NCI-H2196 (cell line): ENCODE measurements around the gene SLC26A11.
"Not testable (repeated sequence)": the region's sequence is repeated elsewhere in the genome, so short reads cannot be mapped to it uniquely, and the experiment has no call there.

Experiments used
- DNase-seq: peaks from one replicate; lab custom pipeline; 2025; ENCODE audit not compliant: unreplicated experiment; lab: John Stamatoyannopoulos, UW

Gene SLC26A11

DNA sequence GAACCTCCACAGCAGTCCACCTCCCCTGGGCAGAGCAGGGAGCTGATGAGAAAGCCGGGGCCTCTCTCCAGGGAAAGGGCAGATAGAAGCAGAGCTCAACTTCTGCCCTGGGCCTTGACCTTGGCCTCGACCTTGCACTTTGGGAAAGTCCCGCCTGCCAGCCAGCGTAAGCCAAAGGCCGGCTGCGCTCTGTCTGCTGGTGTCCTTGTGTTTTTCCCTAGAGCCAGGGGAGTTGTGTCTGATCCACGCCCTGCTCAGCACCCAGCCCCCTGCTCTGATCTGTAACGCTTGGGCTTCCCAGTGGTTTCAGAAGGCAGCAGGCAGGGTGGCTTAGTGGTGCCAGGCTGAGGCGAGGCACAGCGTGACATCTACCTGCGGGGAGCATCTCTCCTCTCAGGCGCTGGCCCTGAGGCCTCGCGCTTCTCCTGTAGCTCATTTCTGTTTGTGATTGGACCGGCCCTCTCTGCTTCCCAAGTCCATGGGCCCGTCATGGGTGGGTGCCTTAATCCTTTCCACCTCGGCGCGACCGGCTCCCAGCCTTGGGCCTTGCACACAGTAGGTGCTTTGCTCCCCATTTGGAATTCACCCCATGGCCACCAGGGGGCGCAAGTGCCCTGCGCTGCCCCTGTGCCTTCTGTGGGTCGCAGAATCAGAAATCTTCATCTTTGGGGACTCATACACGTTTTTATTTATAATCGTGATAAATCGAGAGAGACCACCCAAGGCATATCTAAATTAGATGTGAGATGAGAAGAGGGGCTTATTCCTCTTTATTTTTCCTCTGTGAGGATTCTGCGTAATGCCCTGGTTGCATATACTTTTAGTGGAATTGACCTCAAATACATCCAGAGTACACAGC, 24.3 kb upstream of the SLC26A11 start:
- peak; percentile 48 for DNase-seq

- DNase-seq = no peak
These were observed 23.6 kb upstream of the SLC26A11 start for GRCh38 chr17:80196652-80197051.

DNA sequence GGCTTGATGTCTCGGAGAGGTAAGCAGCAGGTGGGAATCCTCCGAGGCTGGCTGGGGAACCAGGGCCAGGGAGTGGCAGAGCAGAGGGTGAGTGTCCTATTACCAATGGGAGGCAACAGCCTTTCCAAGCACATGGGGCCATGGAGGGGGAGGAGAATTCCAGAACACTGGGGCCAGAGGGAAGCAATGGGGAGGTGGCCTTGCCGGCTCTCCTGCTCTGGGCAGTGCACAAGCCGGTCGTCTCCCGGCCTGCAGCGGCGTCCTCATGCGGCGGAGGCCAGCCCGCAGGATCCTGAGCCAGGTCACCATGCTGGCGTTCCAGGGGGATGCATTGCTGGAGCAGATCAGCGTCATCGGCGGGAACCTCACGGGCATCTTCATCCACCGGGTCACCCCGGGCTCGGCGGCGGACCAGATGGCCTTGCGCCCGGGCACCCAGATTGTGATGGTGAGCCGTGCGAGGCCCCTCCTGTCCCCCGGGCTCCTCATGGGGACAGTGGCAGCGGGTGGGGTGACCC, 22.0 kb upstream of the SLC26A11 start:
- no peak for DNase-seq

- DNase-seq = not testable (repeated sequence)
These were observed 20.9 kb upstream of the SLC26A11 start for GRCh38 chr17:80199295-80199694.

- DNase-seq = no peak
These were observed 18.8 kb upstream of the SLC26A11 start for GRCh38 chr17:80201446-80201845.

DNA sequence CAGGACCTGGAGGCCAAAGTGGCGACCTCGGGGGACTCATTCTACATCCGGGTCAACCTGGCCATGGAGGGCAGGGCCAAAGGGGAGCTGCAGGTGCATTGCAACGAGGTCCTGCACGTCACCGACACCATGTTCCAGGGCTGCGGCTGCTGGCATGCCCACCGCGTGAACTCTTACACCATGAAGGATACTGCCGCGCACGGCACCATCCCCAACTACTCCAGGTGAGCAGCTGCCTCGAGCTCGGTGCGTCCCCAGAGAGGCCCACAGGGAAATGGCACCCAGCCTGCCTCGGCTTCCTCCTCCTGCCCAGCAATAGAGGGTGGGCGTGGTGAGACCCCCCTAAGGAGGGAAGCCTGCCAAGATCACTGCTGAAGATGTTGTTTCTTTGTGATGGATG, 18.0 kb upstream of the SLC26A11 start:
- DNase-seq = no peak

DNA sequence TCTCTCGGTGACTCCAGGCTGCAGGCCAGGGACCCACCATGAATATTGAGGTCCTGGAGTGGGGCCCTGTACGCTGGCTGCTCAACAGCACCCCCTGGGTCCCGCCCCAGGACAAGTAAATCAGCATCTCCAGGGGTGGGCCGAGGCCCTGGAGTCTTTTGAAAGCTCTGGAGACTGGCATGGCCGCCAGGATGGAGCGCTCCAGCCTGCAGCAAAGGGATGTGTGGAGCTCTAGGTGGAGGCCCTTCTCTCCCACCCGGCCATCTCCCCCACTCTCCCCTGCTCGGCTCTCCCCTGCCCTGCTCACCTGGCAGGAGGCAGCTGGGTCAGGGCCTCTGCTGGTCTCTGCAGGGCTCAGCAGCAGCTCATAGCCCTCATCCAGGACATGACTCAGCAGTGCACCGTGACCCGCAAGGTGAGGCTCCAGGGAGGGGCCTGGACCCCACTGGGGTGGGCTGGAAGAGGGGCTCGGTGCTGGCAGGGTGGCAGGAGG, 16.7 kb upstream of the SLC26A11 start:
- DNase-seq = no peak

- DNase-seq = no peak
These were observed 15.4 kb upstream of the SLC26A11 start for GRCh38 chr17:80204626-80205468.

DNA sequence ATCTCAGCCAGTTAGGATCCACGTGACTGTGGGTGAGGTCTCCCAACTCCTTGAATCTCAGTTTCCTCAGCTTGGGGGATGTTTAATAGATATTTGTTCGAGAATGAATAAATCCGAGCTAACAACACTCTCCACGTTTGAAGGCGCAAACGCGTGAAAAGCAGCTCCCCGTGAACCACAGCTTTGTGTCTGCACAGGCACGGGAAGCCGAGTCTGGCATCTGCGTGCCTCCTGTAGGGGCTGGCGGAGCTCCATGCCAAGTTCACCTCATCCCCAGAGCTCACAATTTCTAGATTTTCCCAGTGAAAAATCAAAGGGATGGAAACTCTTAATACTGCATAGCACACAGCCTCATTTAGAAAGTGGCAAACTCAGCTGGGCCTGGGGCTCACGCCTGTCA, 14.4 kb upstream of the SLC26A11 start:
- no peak for DNase-seq

- no peak for DNase-seq
These were observed 12.2 kb upstream of the SLC26A11 start for GRCh38 chr17:80208050-80208449.

DNA sequence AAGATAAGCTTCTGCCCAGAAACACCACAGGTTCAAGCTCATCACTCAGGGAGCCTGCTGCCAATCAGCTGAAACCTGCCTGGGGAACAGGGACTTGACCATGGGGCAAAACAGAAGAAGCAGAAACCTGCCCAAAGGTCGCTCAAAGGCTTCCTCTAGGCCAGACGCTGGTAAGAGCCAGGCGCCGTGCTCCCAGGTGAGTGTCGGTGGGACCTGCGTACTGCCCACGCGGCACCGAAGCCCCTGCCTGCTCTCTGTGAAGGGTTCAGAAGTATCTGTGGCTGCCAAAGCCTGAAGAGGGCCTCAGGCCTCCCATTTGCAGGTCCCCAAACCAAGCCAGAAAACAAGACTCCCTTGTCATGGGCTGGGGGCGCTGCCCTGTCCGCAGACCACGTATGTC, 10.5 kb upstream of the SLC26A11 start:
- no peak for DNase-seq

DNA sequence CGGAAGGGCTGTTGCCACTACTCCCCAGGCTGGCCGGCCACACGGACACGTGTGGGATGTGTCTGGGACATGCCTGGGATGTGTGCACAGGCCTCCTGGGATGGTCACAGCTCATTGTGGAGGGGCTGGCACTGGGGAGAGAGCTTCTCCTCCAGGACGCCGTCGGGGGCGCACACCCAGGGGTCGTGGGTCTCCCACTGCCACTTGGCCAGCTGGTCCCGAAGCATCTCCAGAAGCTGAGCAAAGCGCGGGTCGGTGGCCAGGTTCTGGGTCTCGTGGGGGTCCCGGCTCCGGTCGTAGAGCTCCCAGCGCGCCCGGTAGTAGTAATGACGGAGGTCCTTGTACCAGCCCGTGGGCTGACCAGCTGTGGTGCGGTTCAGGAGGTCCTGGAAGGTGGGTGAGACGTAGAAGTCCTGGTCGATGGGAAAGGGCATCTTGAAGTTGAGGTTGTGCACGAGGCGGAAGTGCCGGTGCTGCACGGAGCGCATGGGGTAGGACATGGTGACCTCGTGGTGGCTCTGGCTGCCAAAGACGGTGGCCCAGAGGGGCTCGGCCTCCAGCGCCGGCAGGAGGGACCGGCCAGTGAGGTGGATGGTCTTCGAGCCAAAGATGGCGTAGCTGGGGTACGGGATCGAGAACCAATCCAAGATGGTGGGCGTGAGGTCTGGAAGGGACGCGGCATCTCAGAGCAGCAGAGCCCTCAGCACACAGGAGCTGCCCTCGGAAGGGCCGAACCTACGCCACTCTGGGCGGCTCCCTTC, 9.7 kb upstream of the SLC26A11 start:
- DNase-seq = no peak

- DNase-seq = no peak
These were observed 8.1 kb upstream of the SLC26A11 start for GRCh38 chr17:80212109-80212508.

- DNase-seq = no peak
These were observed 7.7 kb upstream of the SLC26A11 start for GRCh38 chr17:80212511-80212910.

DNA sequence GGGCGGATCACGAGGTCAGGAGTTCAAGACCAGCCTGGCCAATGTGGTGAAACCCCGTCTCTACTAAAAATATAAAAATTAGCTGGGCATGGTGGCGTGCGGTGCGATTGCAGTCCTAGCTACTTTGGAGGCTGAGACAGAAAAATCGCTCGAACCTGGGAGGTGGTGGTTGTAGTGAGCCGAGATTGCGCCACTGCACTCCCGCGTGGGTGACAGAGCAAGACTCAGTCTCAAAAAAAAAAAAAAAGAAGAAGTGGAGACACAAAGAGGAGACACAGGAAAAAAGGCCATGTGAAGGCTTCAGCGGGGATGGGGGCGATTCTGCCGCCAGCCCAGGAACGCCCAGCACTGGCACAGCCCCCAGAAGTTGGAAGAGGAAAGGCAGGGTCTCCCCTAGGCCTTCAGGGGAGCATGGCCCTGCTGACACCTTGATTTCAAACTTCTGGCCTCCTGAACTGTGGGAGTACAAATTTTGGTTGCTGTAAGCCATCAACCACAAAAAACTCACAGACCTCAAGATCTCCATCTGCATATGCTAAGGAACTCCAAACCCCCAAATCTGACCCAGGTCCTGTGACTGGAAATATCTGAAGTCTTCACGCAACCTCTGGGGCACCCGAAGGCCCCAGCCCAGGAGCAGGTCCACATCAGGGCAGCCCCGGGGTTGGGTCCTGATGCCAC, 7.1 kb upstream of the SLC26A11 start:
- no peak for DNase-seq

- DNase-seq = no peak
These were observed 6.6 kb upstream of the SLC26A11 start for GRCh38 chr17:80213643-80213975.

GRCh38 chr17:80214012-80214877, 6.0 kb upstream of the SLC26A11 start:
- no peak for DNase-seq

- DNase-seq = no peak
These were observed 5.4 kb upstream of the SLC26A11 start for GRCh38 chr17:80214878-80215210.
